ENCODE measurements around the gene TBC1D2.
A peak's percentile ranks its signal among the peaks of the same experiment; 100 is the strongest.

Gene TBC1D2

DNA sequence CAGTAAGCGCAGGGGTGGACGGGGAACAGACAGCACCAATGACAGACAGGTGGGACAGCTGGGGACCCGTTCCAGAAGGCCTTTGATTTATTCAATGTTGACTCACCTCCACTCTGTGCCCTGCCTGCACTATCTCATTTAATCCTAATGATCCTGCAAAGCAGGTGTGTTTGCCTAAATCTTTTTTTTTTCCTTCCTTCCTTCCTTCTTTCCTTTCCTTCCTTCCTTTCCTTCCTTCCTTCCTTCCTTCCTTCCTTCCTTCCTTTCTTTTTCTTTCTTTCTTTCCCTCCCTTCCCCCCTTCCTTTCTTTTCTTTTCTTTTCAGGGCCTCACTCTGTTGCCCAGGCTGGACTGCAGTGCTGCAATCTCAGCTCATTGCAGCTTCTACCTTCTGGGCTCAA, 45.9 kb downstream of the TBC1D2 start:
- no peak overlapping the region for H3K9ac ChIP-seq
- peaks cover 0 to 92% (median 29%) of the 10 kb centered on the region in 11 experiments; a peak in 15 of 22 replicates for H3K36me3 ChIP-seq
- H3K9me3 ChIP-seq (replicated peaks in 1 of 11): no peaks in the 10 kb centered on the region
- H3K4me3 ChIP-seq: no peak overlapping the region
- H3K4me1 ChIP-seq: peaks cover 0 to 17% (median 5%) of the 10 kb centered on the region in 10 experiments; a peak in 10 of 20 replicates
- H3K27ac ChIP-seq: no peak overlapping the region
- peaks cover 0 to 87% (median 0%) of the 10 kb centered on the region in 11 experiments; a peak in 8 of 22 replicates for H4K20me1 ChIP-seq
- H3K4me2 ChIP-seq: 0 out of 22 replicates have a peak overlapping the region, but pooled peaks of 2 of the 11 experiments have one; percentile 8 to 35
- H3K27me3 ChIP-seq: no peaks in the 10 kb centered on the region
- TF ChIP-seq Cebpa-rat (IDR thresholded peaks at IDR 0.05): no peak

DNA sequence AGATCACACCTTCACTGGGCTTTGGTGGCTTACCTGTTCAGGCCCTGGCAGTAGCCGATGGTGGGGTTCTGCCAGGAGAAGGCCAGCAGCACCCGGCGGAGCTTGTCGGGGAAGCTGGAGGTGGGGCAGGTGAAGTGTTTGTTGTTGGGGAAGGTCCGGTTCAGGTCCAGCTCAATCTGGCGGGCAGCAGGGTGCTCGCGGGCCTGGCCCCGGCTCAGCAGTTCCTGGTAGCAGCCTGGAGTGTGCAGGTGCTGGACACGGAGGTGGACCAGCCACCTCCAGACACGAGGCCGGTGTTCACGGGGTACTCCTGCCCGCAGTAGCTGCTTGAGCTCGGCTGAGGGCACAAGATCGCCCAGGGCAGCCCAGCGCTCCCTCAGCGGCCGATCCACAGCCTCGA, 46.8 kb downstream of the TBC1D2 start:
- Histone ChIP-seq H3K9me3 (replicated peaks in 1 of 11) (no peaks in the 10 kb centered on the region), H3K36me3 (peaks cover 0 to 93% (median 26%) of the 10 kb centered on the region in 11 experiments; a peak in 15 of 22 replicates), H3K27ac (no peak overlapping the region), H3K9ac (no peak overlapping the region), H4K20me1 (peaks cover 0 to 91% (median 0%) of the 10 kb centered on the region in 11 experiments; a peak in 9 of 22 replicates), H3K4me1 (peaks cover 0 to 17% (median 5%) of the 10 kb centered on the region in 10 experiments; a peak in 10 of 20 replicates), H3K4me2 (no peak overlapping the region), H3K4me3 (no peak overlapping the region), H3K27me3 (no peaks in the 10 kb centered on the region)
- no peak for TF ChIP-seq Cebpa-rat (IDR thresholded peaks at IDR 0.05)

DNA sequence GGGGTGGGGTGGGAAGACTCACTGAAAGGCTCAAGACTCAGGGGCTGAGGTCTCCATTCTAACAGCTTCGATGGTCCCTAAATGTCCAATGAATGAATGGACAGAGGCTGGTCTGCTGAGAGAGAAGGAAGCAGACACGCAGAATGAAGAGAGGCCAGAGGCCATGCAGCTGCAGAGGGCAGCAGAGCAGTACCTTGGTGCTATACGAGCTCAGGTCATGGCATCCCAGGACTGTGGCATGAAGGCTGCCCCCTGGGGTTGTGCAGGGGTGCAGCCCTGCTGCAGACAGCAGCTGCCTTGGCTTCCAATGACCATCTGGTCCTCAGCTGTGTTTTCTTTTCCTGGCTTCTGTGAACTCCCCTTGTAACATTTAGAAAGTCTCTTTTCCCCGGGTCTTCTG, 47.8 kb downstream of the TBC1D2 start:
- H3K27me3 ChIP-seq: no peaks in the 10 kb centered on the region
- H3K36me3 ChIP-seq: peaks cover 0 to 93% (median 16%) of the 10 kb centered on the region in 11 experiments; a peak in 14 of 22 replicates
- H3K4me2 ChIP-seq: no peak overlapping the region
- no peak overlapping the region for H3K9ac ChIP-seq
- no peak overlapping the region for H3K27ac ChIP-seq
- H3K4me3 ChIP-seq: no peak overlapping the region
- H4K20me1 ChIP-seq: peaks cover 0 to 86% (median 0%) of the 10 kb centered on the region in 11 experiments; a peak in 8 of 22 replicates
- TF ChIP-seq Cebpa-rat (IDR thresholded peaks at IDR 0.05): no peak
- H3K4me1 ChIP-seq: peaks cover 0 to 17% (median 5%) of the 10 kb centered on the region in 10 experiments; a peak in 10 of 20 replicates
- no peaks in the 10 kb centered on the region for H3K9me3 ChIP-seq (replicated peaks in 1 of 11)

DNA sequence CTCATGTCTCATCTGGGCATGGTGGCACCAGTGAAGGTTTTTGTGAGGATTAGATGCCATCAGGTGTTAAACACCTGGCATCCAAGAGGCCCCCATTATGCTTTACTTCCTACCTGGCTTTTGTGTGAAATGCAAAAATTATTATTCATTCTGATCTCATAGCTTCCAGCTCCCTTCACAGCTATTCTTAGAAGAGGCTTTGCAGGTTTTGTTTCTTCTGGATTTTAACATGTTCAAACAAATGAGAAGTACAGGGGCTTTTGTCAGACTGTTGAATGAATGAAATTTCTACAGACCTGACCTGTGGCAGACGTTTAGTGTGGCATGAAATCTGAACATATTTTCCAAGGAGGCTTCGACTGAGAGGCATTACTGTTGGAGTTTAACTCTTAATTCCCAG, 48.7 kb downstream of the TBC1D2 start:
- Histone ChIP-seq H3K4me1 (peaks cover 0 to 17% (median 5%) of the 10 kb centered on the region in 10 experiments; a peak in 10 of 20 replicates), H3K27ac (no peak overlapping the region), H4K20me1 (peaks cover 0 to 87% (median 0%) of the 10 kb centered on the region in 11 experiments; a peak in 8 of 22 replicates), H3K27me3 (no peaks in the 10 kb centered on the region), H3K4me3 (no peak overlapping the region), H3K36me3 (peaks cover 0 to 93% (median 15%) of the 10 kb centered on the region in 11 experiments; a peak in 14 of 22 replicates), H3K4me2 (no peak overlapping the region), H3K9ac (no peak overlapping the region), H3K9me3 (replicated peaks in 1 of 11) (no peaks in the 10 kb centered on the region)
- no peak for TF ChIP-seq Cebpa-rat (IDR thresholded peaks at IDR 0.05)

DNA sequence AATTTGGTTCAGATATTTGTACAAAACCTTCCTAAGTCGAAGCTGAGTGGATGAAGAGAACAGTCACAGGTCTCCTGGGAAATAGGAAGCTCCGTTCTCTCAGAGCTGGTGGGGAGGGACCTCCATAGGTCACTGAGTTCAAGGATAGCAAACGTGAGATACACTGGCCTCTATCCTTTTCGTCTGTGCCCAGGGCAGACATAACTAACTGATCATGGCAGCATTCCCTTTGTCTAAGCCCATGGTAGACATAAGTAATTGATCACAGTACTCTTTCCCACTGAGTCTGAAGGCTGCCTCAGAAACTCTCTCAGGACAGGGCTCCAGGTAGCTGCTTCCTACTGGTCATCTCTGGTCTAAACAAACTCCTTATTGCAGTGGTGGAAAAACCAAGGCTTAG, 50.8 kb downstream of the TBC1D2 start:
- Histone ChIP-seq H3K9me3 (replicated peaks in 1 of 11) (no peaks in the 10 kb centered on the region), H3K9ac (peak overlapping the region in 1 of 11 experiments; percentile 7; a peak in 1 of 22 replicates), H3K4me2 (no peak overlapping the region), H3K27me3 (no peaks in the 10 kb centered on the region), H3K4me3 (no peak overlapping the region), H3K4me1 (peaks cover 0 to 16% (median 3%) of the 10 kb centered on the region in 10 experiments; a peak in 10 of 20 replicates), H3K36me3 (peaks cover 0 to 91% (median 15%) of the 10 kb centered on the region in 11 experiments; a peak in 14 of 22 replicates), H3K27ac (no peak overlapping the region), H4K20me1 (peaks cover 0 to 82% (median 0%) of the 10 kb centered on the region in 11 experiments; a peak in 8 of 22 replicates)
- no peak for TF ChIP-seq Cebpa-rat (IDR thresholded peaks at IDR 0.05)

DNA sequence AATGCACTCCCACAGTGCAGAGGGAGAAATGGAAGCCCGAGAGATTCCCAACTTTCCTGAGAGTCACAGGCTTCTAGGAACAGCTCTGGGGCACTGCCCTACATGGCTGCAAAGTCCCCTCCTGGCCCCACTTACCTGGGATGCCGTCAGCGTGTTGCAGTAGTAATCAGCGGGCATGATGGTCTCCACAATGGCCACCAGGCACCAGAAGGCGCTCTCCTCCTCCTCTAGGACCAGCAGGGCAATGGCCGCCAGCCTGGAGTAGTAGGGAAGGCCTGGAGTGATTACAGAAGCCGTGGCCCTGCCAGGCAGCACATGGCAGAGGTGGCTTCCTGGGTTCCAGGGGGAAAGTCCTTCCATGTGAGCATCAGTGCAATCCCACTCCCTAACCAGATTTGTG, 52.3 kb downstream of the TBC1D2 start:
- Histone ChIP-seq H3K27ac (no peak overlapping the region), H3K9me3 (replicated peaks in 1 of 11) (no peaks in the 10 kb centered on the region), H3K27me3 (no peaks in the 10 kb centered on the region), H3K36me3 (peaks cover 0 to 91% (median 7%) of the 10 kb centered on the region in 11 experiments; a peak in 13 of 22 replicates), H3K9ac (0 out of 22 replicates have a peak overlapping the region, but pooled peaks of 1 of the 11 experiments have one; percentile 18), H3K4me2 (no peak overlapping the region), H3K4me3 (no peak overlapping the region), H4K20me1 (peaks cover 0 to 83% (median 0%) of the 10 kb centered on the region in 11 experiments; a peak in 7 of 22 replicates), H3K4me1 (peaks cover 0 to 12% (median 3%) of the 10 kb centered on the region in 10 experiments; a peak in 8 of 20 replicates)
- no peak for TF ChIP-seq Cebpa-rat (IDR thresholded peaks at IDR 0.05)

DNA sequence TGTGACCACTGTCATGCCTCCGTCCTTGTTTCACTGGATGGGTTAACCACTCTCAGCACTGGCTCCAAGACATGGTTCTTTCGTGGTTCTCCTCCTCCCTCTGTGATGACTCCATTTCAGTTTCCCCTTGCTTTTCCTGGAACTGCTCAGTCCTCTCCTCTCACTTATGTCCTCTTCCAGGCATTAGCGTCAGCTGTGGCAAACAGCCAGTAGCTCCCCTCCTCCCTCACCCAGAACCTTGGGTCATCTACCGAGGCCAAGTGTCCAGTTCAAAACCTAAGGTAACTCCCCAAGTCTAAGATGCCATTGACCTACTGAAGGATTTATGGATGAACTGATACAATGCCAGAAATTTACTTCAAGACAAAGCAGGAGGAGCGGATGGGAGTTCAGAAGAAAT, 53.2 kb downstream of the TBC1D2 start:
- Histone ChIP-seq H3K27ac (no peak overlapping the region), H3K4me1 (peaks cover 0 to 12% (median 3%) of the 10 kb centered on the region in 10 experiments; a peak in 8 of 20 replicates), H3K27me3 (no peaks in the 10 kb centered on the region), H3K9ac (no peak overlapping the region), H3K36me3 (peaks cover 0 to 91% (median 0%) of the 10 kb centered on the region in 11 experiments; a peak in 10 of 22 replicates), H4K20me1 (peaks cover 0 to 75% (median 0%) of the 10 kb centered on the region in 11 experiments; a peak in 7 of 22 replicates), H3K4me3 (no peak overlapping the region), H3K4me2 (no peak overlapping the region), H3K9me3 (replicated peaks in 1 of 11) (no peaks in the 10 kb centered on the region)
- TF ChIP-seq Cebpa-rat (IDR thresholded peaks at IDR 0.05): no peak

DNA sequence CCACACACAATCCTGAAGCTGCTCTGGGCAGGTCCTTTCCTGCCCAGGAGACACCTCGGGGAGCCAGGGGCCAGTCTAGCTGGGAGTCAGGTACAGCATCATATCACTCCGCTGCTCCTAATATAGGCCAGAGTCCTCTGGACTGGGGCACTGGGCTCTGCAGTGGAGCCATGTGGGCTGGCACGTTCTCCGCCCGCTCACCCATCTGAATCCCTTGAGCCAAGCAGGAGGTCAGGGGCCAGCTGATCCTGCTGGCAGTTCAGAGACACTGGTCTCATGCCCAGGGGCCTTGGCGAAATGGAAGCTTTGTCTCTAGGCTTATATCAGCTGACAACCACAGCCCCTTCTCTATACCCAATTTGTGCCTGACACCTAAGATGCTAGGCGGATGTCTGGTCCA, 53.7 kb downstream of the TBC1D2 start:
- Histone ChIP-seq H3K4me1 (peaks cover 0 to 12% (median 3%) of the 10 kb centered on the region in 10 experiments; a peak in 8 of 20 replicates), H4K20me1 (peaks cover 0 to 71% (median 0%) of the 10 kb centered on the region in 11 experiments; a peak in 6 of 22 replicates), H3K9me3 (replicated peaks in 1 of 11) (no peaks in the 10 kb centered on the region), H3K4me3 (no peak overlapping the region), H3K9ac (0 out of 22 replicates have a peak overlapping the region, but pooled peaks of 2 of the 11 experiments have one; percentile 19 to 29), H3K36me3 (peaks cover 0 to 87% (median 0%) of the 10 kb centered on the region in 11 experiments; a peak in 10 of 22 replicates), H3K4me2 (0 out of 22 replicates have a peak overlapping the region, but pooled peaks of 1 of the 11 experiments have one; percentile 11), H3K27ac (no peak overlapping the region), H3K27me3 (no peaks in the 10 kb centered on the region)
- TF ChIP-seq Cebpa-rat (IDR thresholded peaks at IDR 0.05): no peak

DNA sequence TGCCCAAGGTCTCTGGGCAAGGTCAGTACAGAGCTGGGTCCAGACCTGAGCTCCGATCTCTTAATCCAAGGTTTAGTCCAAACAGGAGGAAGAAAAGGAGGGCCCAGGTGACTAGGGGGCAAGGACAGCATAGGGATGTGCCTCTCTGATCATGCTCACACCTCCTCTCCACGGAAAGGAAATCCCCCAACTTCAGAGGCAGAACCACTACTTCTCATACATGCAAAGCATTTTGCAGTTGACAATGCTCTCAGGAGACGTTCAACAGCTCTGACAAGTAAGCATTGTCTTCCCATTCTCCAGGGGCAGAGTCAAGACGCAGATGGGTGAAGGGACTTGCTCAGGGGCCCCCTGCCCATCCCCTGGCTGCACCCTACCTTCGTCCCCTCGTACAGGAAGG, 54.3 kb downstream of the TBC1D2 start:
- peaks cover 0 to 10% (median 1%) of the 10 kb centered on the region in 10 experiments; a peak in 8 of 20 replicates for H3K4me1 ChIP-seq
- H3K9ac ChIP-seq: peak overlapping the region in 2 of 11 experiments; percentile 19 to 29; a peak in 1 of 22 replicates
- no peak overlapping the region for H3K4me3 ChIP-seq
- H3K9me3 ChIP-seq (replicated peaks in 1 of 11): no peaks in the 10 kb centered on the region
- H3K36me3 ChIP-seq: peaks cover 0 to 81% (median 0%) of the 10 kb centered on the region in 11 experiments; a peak in 10 of 22 replicates
- peak overlapping the region in 1 of 11 experiments; percentile 11; a peak in 1 of 22 replicates for H3K4me2 ChIP-seq
- no peak overlapping the region for H3K27ac ChIP-seq
- TF ChIP-seq Cebpa-rat (IDR thresholded peaks at IDR 0.05): no peak
- peaks cover 0 to 65% (median 0%) of the 10 kb centered on the region in 11 experiments; a peak in 7 of 22 replicates for H4K20me1 ChIP-seq
- no peaks in the 10 kb centered on the region for H3K27me3 ChIP-seq
